B cell (primary cell): Measurements from ENCODE around the gene TRAP1.

Experiments used
- CTCF ChIP-seq: fragments of 200-600 bp; IDR thresholded peaks from one replicate; pipeline ENCODE4 v1.8.0; 2022; ENCODE audit warnings: antibody characterized with exemption, mild to moderate bottlenecking
- EZH2 ChIP-seq: IDR thresholded peaks from 2 replicates; pipeline ENCODE4 v1.6.1; 2012; ENCODE audit warnings: borderline replicate concordance, low read depth, mild to moderate bottlenecking, moderate library complexity, low read length; ENCODE audit not compliant: insufficient read depth, poor library complexity, severe bottlenecking

- no peak for TF ChIP-seq CTCF
- no peak for TF ChIP-seq EZH2
Observed at GRCh38 chr16:3738541-3738940, 21.2 kb upstream of the TRAP1 start.
